Measurements from ENCODE around the gene PDIA6. TPM values are rescaled to one million over a fixed set of nuclear protein-coding genes. Genes with fewer than 3 reads are reported as not detected.

PDIA6 gene
- total and polyA plus RNA-seq, 9 of the 15 experiments (the other 6 are each of a cell fraction or from before 2014, with no cell fraction given), result 166 to 268 (median 229) TPM

GRCh38 chr2:10832203-10832936 lies 19.8 kb upstream of the PDIA6 start (continued):
- TF ChIP-seq TFE3 (CRISPR knock-in tag; IDR thresholded peaks at IDR 0.05) (no peak), ZBTB40 (IDR thresholded peaks at IDR 0.05) (no peak), ZBTB40 (CRISPR knock-in tag; IDR thresholded peaks at IDR 0.05) (no peak), DNMT1 (IDR thresholded peaks at IDR 0.05) (no peak), CC2D1A (IDR thresholded peaks at IDR 0.05) (peak; percentile 45; the same call in 1 of the 2 replicates), SP2 (IDR thresholded peaks at IDR 0.05; ENCODE audit: extremely low read depth, low read depth, low read length, poor library complexity, severe bottlenecking) (no peak), ZNF41 (CRISPR knock-in tag; conservative IDR thresholded peaks at IDR 0.05) (no peak), RBM34 (IDR thresholded peaks at IDR 0.05; ENCODE audit: borderline replicate concordance, insufficient read depth, low read length) (no peak), HMBOX1 (IDR thresholded peaks at IDR 0.05) (no peak), MXD1 (CRISPR knock-in tag; IDR thresholded peaks at IDR 0.05; ENCODE audit: borderline replicate concordance, poor library complexity, severe bottlenecking) (no peak), KAT8 (IDR thresholded peaks at IDR 0.05; ENCODE audit: low read depth) (no peak), SMARCB1 (IDR thresholded peaks at IDR 0.05; ENCODE audit: insufficient read length, low read depth) (no peak)

All from K562 (cell line).